Transverse colon (tissue), 4 donors: Measurements from ENCODE around the gene TBC1D7. TPM values are rescaled to one million over a fixed set of nuclear protein-coding genes. Genes with fewer than 3 reads are reported as not detected.

Experiments used
- DNase-seq: peaks from one replicate; pipeline ENCODE4 v3.0.0-alpha.2; 2019
- H3K27ac ChIP-seq, 4 donors: fragments of 200-600 bp; sonication (generic); 2 replicates each; pipeline ENCODE4 v1.5.1; 2016 to 2018; ENCODE audit warnings: inconsistent platforms in 4 of 4
- H3K27me3 ChIP-seq: fragments of 200-600 bp; sonication (generic); 2 replicates; pipeline ENCODE4 v1.5.1; 2017; ENCODE audit warnings: inconsistent platforms
- H3K36me3 ChIP-seq, 4 donors: fragments of 200-600 bp; sonication (generic); 2 replicates each; pipeline ENCODE4 v1.5.1; 2017 to 2019; ENCODE audit warnings: inconsistent platforms in 4 of 4
- H3K4me1 ChIP-seq, 4 donors: fragments of 200-600 bp; sonication (generic); 2 replicates each; pipeline ENCODE4 v1.5.1; 2017 to 2020; ENCODE audit warnings: inconsistent platforms in 4 of 4
- H3K4me3 ChIP-seq, 4 donors: fragments of 200-600 bp; sonication (generic); 1 replicate in 1 of 4; 2 replicates in 3 of 4; pipeline versions ENCODE4 v1.5.1 to v1.6.1; 2017 to 2019; ENCODE audit warnings: inconsistent platforms in 4 of 4
- H3K9me3 ChIP-seq, 2 donors: fragments of 200-600 bp; sonication (generic); 2 replicates each; pipeline ENCODE4 v1.5.1; 2017 to 2019; ENCODE audit warnings: inconsistent platforms in 2 of 2
- EP300 ChIP-seq: sonication (generic); formaldehyde crosslinking; IDR thresholded peaks from one replicate; pipeline ENCODE4 v1.6.1; 2017; ENCODE audit warnings: antibody characterized with exemption, low read depth
- POLR2A ChIP-seq: fragments of 450-650 bp; IDR thresholded peaks from one replicate; pipeline ENCODE4 v1.6.1; 2016; ENCODE audit warnings: antibody characterized with exemption, mild to moderate bottlenecking, moderate library complexity
- POLR2AphosphoS5 ChIP-seq, 3 donors: sonication (generic); formaldehyde crosslinking; IDR thresholded peaks; one replicate each; pipeline ENCODE4 v1.6.1; 2016; ENCODE audit warnings: antibody characterized with exemption in 3 of 3
- WGBS, 2 donors: methylation state at CpG; one replicate each; pipeline ENCODE4 v1.1.5; 2018; ENCODE audit warnings: low coverage in 1 of 2; 5-methylcytosine and 5-hydroxymethylcytosine counted together
- in situ Hi-C, 4 donors: fragments of 200-750 bp; cut with MboI; loops; one replicate each; pipeline versions ENCODE4 v1.15.0 to v1.15.1; 2017; ENCODE audit warnings: low sequenced_read_pairs in 3 of 4, low pct_ligation_motif_present in 1 of 4, low pct_unique_long_range_greater_than_20kb in 1 of 4
- intact Hi-C: fragments of 100-400 bp; cut with DNase I; formaldehyde crosslinking; loops from one replicate; pipeline ENCODE4 v1.15.1; 2023; ENCODE audit warnings: low total_unique reads
- total RNA-seq, 4 donors: library from RNA; depleted of rRNA; stranded (reverse); fragments of >200 nt; gene quantifications; one replicate each; pipeline ENCODE4 v1.1.0, GENCODE V29; 2016
- TF ChIP-seq, protein P1 (sequence below), 5 experiments: fragments of 200-600 bp in 3 of 5; fragments of 450-650 bp in 2 of 5; sonication (generic) in 3 of 5; IDR thresholded peaks; 1 replicate in 2 of 5; 2 replicates in 3 of 5; pipeline ENCODE4 v1.5.1; 2016 to 2017; ENCODE audit warnings: antibody characterized with exemption in 5 of 5, inconsistent platforms in 3 of 5, mild to moderate bottlenecking in 2 of 5, moderate library complexity in 1 of 5

Gene TBC1D7
- total RNA-seq, 4 donors from 2014 or later = 10.5 to 39.8 (median 15.0) TPM

DNA sequence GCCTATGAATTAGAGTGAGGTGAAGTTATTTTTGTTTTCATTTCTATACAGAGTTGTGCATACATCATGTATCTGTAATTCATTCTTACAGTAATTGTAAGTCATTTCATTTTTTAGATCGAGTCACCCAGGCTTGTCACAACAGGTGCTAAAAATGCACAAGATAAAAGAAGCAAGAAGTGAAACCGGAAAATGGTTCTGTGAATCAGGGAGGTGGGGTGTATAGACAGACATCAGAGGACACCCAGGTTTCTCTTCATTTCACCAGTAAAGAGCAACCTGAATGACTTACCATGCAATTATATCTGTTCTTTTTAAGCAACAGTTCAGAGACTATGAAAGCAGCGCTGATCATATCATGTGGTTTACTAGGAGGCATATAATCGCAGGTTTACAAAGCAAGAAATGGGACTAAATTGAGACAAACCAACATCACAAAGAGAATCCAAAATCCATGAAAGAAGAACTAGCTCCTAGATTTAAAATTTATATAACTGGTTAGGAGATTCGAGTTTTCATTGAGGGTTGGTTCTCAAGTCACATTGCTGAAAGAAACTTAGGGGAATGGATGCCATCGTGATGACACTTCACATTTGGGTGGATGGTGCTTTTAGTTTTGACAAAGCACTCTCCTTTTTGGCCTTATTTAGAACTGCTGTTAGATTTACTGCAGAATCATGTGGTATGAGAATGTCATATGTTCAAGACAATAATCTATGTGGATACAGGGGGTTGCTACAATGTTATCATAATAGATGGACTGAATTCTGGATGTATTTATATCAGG, 27.9 kb upstream of the TBC1D7 start:
- H3K9me3 ChIP-seq = no peaks in the 10 kb centered on the region
- intact Hi-C loops = no loop called here
- no peak for TF ChIP-seq POLR2AphosphoS5 (IDR thresholded peaks at IDR 0.05)
- TF ChIP-seq POLR2A = no peak
- TF ChIP-seq EP300 = no peak
- TF ChIP-seq, protein P1, sequence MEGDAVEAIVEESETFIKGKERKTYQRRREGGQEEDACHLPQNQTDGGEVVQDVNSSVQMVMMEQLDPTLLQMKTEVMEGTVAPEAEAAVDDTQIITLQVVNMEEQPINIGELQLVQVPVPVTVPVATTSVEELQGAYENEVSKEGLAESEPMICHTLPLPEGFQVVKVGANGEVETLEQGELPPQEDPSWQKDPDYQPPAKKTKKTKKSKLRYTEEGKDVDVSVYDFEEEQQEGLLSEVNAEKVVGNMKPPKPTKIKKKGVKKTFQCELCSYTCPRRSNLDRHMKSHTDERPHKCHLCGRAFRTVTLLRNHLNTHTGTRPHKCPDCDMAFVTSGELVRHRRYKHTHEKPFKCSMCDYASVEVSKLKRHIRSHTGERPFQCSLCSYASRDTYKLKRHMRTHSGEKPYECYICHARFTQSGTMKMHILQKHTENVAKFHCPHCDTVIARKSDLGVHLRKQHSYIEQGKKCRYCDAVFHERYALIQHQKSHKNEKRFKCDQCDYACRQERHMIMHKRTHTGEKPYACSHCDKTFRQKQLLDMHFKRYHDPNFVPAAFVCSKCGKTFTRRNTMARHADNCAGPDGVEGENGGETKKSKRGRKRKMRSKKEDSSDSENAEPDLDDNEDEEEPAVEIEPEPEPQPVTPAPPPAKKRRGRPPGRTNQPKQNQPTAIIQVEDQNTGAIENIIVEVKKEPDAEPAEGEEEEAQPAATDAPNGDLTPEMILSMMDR (IDR thresholded peaks at IDR 0.05) = no peak
- H3K4me3 ChIP-seq = no peak overlapping the region
- 69 to 81% methylated on average over 6 of the region's 6 CpGs for WGBS, 2 donors
- peaks cover 0 to 20% (median 12%) of the 10 kb centered on the region in 4 donors for H3K4me1 ChIP-seq
- peak overlapping the region; percentile 25 to 61 (median 46) for H3K27ac ChIP-seq
- in situ Hi-C loops = loop anchor here in 1 of 4 donors (25.0 kb wide), 1 partner anchor 706 kb away; no protein-coding TSS in a partner anchor
- no peaks in the 10 kb centered on the region for H3K27me3 ChIP-seq
- no peaks in the 10 kb centered on the region for H3K36me3 ChIP-seq
- DNase-seq = no peak

DNA sequence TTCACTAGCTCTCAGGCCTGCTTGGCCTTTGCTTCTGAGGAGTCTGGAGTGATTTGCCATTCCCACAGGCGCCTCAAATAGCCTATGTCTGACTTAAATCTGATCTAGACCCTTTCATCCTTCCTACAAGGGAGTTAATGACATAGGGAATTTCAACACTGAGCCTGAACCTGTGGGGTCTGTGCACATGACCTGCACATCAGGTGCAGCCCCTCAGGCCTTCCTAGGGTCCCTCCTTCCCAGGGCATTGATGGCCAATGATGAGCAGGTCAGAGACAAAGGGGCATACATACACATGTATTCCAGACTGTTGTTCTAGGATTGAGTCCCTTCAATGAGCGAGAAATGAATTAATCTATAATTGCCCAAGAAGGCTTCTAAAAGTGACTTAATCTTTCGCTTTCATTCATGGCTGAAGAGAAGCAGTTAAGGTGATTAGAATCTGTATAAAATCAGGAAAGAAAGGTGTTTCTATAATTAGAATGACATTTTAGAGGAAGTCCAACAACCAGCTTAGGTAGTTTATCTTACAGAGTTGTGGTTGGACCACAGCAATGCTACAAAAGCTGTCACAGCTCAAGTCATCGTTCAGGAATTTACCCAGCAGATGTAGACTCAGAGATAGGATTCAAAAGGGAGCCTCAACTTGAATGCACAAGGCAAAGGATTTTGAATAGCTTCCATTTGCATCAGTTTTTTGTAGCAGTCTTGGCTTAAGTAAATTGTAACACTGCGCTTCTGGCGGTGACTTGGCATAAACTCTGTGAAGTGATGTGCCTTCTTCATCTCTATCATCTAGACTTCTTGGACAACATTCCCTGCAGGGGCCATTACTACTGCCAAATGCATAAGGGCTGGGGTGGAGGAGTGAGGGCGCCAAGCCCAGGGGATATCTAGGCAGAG, 27.0 kb upstream of the TBC1D7 start:
- in situ Hi-C loops (loop anchor here in 1 of 4 donors (25.0 kb wide), 1 partner anchor 707 kb away; no protein-coding TSS in a partner anchor), intact Hi-C loops (no loop called here)
- H3K9me3 ChIP-seq = no peaks in the 10 kb centered on the region
- TF ChIP-seq POLR2AphosphoS5 (IDR thresholded peaks at IDR 0.05) (no peak), EP300 (no peak), POLR2A (no peak)
- TF ChIP-seq, protein P1 (IDR thresholded peaks at IDR 0.05) = no peak
- WGBS, 2 donors = 57 to 70% methylated on average over 5 to 7 of the region's 7 CpGs
- H3K27me3 ChIP-seq = no peaks in the 10 kb centered on the region
- no peaks in the 10 kb centered on the region for H3K36me3 ChIP-seq
- H3K4me1 ChIP-seq = peaks cover 0 to 20% (median 12%) of the 10 kb centered on the region in 4 donors
- DNase-seq = no peak
- no peak overlapping the region for H3K4me3 ChIP-seq
- peak overlapping the region; percentile 49 to 65 (median 56) for H3K27ac ChIP-seq

DNA sequence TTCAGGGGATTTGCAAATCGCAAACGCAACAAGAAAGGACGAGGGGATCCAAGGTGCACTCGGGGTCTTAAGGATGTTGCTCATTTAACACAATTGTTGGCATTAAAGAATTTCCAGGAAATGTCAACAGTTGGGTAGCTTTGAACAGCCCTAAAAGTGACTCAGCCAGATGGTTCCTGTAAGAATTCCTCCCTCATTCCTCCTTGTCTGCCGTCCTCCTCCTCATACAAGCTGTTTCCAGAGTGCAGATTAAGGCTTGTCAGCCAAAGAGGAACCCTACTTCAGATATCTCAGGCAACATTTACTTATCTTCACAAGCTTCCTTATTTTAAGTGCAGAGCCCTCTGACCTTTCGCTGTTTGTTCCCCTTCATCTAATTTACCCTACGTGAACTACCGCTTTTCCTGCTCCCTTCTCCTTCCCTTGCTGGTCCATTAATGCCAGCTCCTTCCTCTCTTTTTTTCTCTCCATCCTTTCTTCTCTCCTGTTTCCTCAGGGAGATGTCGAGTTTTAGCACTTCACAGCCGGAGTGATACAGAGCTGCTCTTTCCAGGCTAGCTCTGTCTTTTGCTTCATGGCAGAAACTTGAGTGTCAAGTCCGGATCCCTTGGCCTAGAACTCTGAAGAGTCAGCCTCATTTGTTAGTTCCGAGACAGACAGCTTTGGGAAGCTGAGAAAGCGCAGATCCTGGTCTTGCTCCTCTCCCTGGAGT, 26.1 kb upstream of the TBC1D7 start:
- Histone ChIP-seq H3K9me3 (no peaks in the 10 kb centered on the region), H3K27me3 (no peaks in the 10 kb centered on the region), H3K36me3 (no peaks in the 10 kb centered on the region), H3K4me1 (peaks cover 0 to 20% (median 12%) of the 10 kb centered on the region in 4 donors), H3K27ac (peak overlapping the region; percentile 49 to 65 (median 56)), H3K4me3 (no peak overlapping the region)
- in situ Hi-C loops = loop anchor here in 1 of 4 donors (25.0 kb wide), 1 partner anchor 708 kb away; no protein-coding TSS in a partner anchor
- WGBS, 2 donors = 73 to 81% methylated on average over 9 to 13 of the region's 13 CpGs
- no peak for DNase-seq
- intact Hi-C loops = no loop called here
- TF ChIP-seq, protein P1 (IDR thresholded peaks at IDR 0.05) = no peak
- TF ChIP-seq EP300 (no peak), POLR2AphosphoS5 (IDR thresholded peaks at IDR 0.05) (no peak), POLR2A (no peak)
